Cardiac fibroblast (primary cell): Measurements from ENCODE around the gene SEMA6B.
"Not testable (repeated sequence)": the region's sequence is repeated elsewhere in the genome, so short reads cannot be mapped to it uniquely, and the experiment has no call there.

Experiments
- DNase-seq, 2 donors: peaks; one replicate each; pipeline versions ENCODE4 v3.0.0 to v3.0.0-alpha.2; 2010; ENCODE audit warnings: low read depth in 2 of 2
- H3K4me3 ChIP-seq, 2 donors: replicated peaks in 1 of 2; 1 replicate in 1 of 2; 2 replicates in 1 of 2; pipeline ENCODE4 v1.5.1; 2011; ENCODE audit warnings: low read depth in 2 of 2, low read length in 2 of 2, mild to moderate bottlenecking in 2 of 2, moderate library complexity in 1 of 2
- CTCF ChIP-seq: IDR thresholded peaks from one replicate; pipeline ENCODE4 v1.5.1; 2011; ENCODE audit warnings: low read depth, mild to moderate bottlenecking, low read length, inconsistent platforms

The SEMA6B gene

GRCh38 chr19:4529924-4530522, 29.5 kb downstream of the SEMA6B start:
- no peak for DNase-seq
- no peak for TF ChIP-seq CTCF
- no peak overlapping the region for H3K4me3 ChIP-seq

GRCh38 chr19:4528843-4529242, 30.6 kb downstream of the SEMA6B start:
- no peak overlapping the region for H3K4me3 ChIP-seq
- no peak for DNase-seq
- TF ChIP-seq CTCF: no peak

GRCh38 chr19:4527377-4527776, 32.1 kb downstream of the SEMA6B start:
- not testable (repeated sequence) for DNase-seq, H3K4me3 ChIP-seq

- no peak for DNase-seq
- no peak overlapping the region for H3K4me3 ChIP-seq
- TF ChIP-seq CTCF: no peak
These were observed 33.9 kb downstream of the SEMA6B start for GRCh38 chr19:4525563-4526002.

- peak; percentile 93 for TF ChIP-seq CTCF
- H3K4me3 ChIP-seq: no peak overlapping the region
- DNase-seq: peak; percentile 54 to 55
These were observed 34.5 kb downstream of the SEMA6B start for GRCh38 chr19:4524808-4525562.

GRCh38 chr19:4523306-4524110, 36.0 kb downstream of the SEMA6B start:
- H3K4me3 ChIP-seq: no peak overlapping the region
- peak; percentile 86 for TF ChIP-seq CTCF
- DNase-seq: peak; percentile 54 to 57
